GM20431 (cell line): ENCODE data around the gene CCL14.
"Not testable (repeated sequence)": the region's sequence is repeated elsewhere in the genome, so short reads cannot be mapped to it uniquely, and the experiment has no call there.

ENCODE experiments used
- in situ Hi-C: fragments of 300-500 bp; cut with MseI, MboI; formaldehyde crosslinking; loops from one replicate; pipeline ENCODE4 v1.15.0; 2020; ENCODE audit warnings: low sequenced_read_pairs; ENCODE audit not compliant: unreplicated experiment

The CCL14 gene

GRCh38 chr17:35986643-35987042 is at the start of gene CCL14:
Gene CCL14 (minus strand): TSS chr17:35986729. CDS start chr17:35986649, 80 bp downstream.
- in situ Hi-C loops: no loop called here

- in situ Hi-C loops: no loop called here
Observed at GRCh38 chr17:36036235-36036634, 49.7 kb upstream of the CCL14 start.

- in situ Hi-C loops: no loop called here
Observed at GRCh38 chr17:36034127-36034526, 47.6 kb upstream of the CCL14 start.

GRCh38 chr17:36030956-36031355 is 44.4 kb upstream of the CCL14 start:
- in situ Hi-C loops: no loop called here

GRCh38 chr17:36027761-36028160 is 41.2 kb upstream of the CCL14 start:
- in situ Hi-C loops: no loop called here

GRCh38 chr17:36024106-36024869 is 37.8 kb upstream of the CCL14 start:
- in situ Hi-C loops: no loop called here

- in situ Hi-C loops: no loop called here
Observed at GRCh38 chr17:36019423-36019822, 32.9 kb upstream of the CCL14 start.

GRCh38 chr17:36017799-36018198 is 31.3 kb upstream of the CCL14 start, which contains the start of gene CCL23:
Gene CCL23 (minus strand): TSS chr17:36017972. CDS start chr17:36017897, 75 bp downstream.
- in situ Hi-C loops: no loop called here

GRCh38 chr17:36016555-36016954 is 30.0 kb upstream of the CCL14 start:
- in situ Hi-C loops: no loop called here

- in situ Hi-C loops: not testable (repeated sequence)
Observed at GRCh38 chr17:36015895-36016294, 29.4 kb upstream of the CCL14 start.

- in situ Hi-C loops: no loop called here
Observed at GRCh38 chr17:36014946-36015345, 28.4 kb upstream of the CCL14 start.

- in situ Hi-C loops: no loop called here
Observed at GRCh38 chr17:36011201-36011600, 24.7 kb upstream of the CCL14 start.

GRCh38 chr17:36008998-36009665 is 22.6 kb upstream of the CCL14 start:
- in situ Hi-C loops: no loop called here

- in situ Hi-C loops: no loop called here
Observed at GRCh38 chr17:36004594-36005108, 18.1 kb upstream of the CCL14 start.

- in situ Hi-C loops: no loop called here
Observed at GRCh38 chr17:36002631-36003030, 16.1 kb upstream of the CCL14 start.

- in situ Hi-C loops: no loop called here
Observed at GRCh38 chr17:36001862-36002603, 15.5 kb upstream of the CCL14 start.

GRCh38 chr17:36001110-36001771 is 14.7 kb upstream of the CCL14 start, which contains the start of gene CCL15:
Gene CCL15 (minus strand): TSS chr17:36001553. CDS start chr17:36001492, 61 bp downstream.
- in situ Hi-C loops: no loop called here

GRCh38 chr17:36000732-36001109 is 14.2 kb upstream of the CCL14 start:
- in situ Hi-C loops: no loop called here

- in situ Hi-C loops: no loop called here
Observed at GRCh38 chr17:35998756-35999155, 12.2 kb upstream of the CCL14 start.

GRCh38 chr17:35998018-35998545 is 11.6 kb upstream of the CCL14 start:
- in situ Hi-C loops: no loop called here
